HepG2 (cell line): ENCODE results near the gene BBIP1. TPM values are rescaled to one million over a fixed set of nuclear protein-coding genes. Genes with fewer than 3 reads are reported as not detected.

ENCODE experiments used
- DMTF1 ChIP-seq: sonication (generic); formaldehyde crosslinking; IDR thresholded peaks from 2 replicates; pipeline ENCODE4 v1.4.0; 2020; ENCODE audit warnings: mild to moderate bottlenecking, missing genetic modification reagents
- MAF1 ChIP-seq: sonication (generic); formaldehyde crosslinking; IDR thresholded peaks from 2 replicates; pipeline ENCODE4 v1.5.0; 2020; ENCODE audit warnings: missing genetic modification reagents, borderline replicate concordance
- MAFG ChIP-seq: sonication (generic); formaldehyde crosslinking; IDR thresholded peaks from 2 replicates; pipeline ENCODE4 v1.5.1; 2020; ENCODE audit warnings: mild to moderate bottlenecking, missing genetic modification reagents
- MED1 ChIP-seq: sonication (generic); formaldehyde crosslinking; IDR thresholded peaks from 2 replicates; pipeline ENCODE4 v1.4.0; 2020; ENCODE audit warnings: missing genetic modification reagents
- POLR2A ChIP-seq, 2 experiments: IDR thresholded peaks; 2 replicates each; pipeline ENCODE4 v1.6.1; 2011; ENCODE audit warnings: low read depth in 2 of 2, low read length in 2 of 2, mild to moderate bottlenecking in 1 of 2, moderate library complexity in 1 of 2; ENCODE audit not compliant: insufficient read depth in 1 of 2
- ZNF770 ChIP-seq: sonication (generic); formaldehyde crosslinking; IDR thresholded peaks from 2 replicates; pipeline ENCODE4 v1.5.0; 2020; ENCODE audit warnings: mild to moderate bottlenecking, missing genetic modification reagents
- ZNF841 ChIP-seq: sonication (generic); formaldehyde crosslinking; IDR thresholded peaks from 2 replicates; pipeline ENCODE4 v1.8.1; 2023; ENCODE audit warnings: missing genetic modification reagents, borderline replicate concordance
- polyA plus RNA-seq, 8 experiments: library from polyadenylated mRNA; depleted of rRNA in 3 of 8; stranded (reverse) in 7 of 8; unstranded in 1 of 8; fragments of >200 nt; fragmentation: Illumina TruSeq in 4 of 8; extraction: Trizol in 4 of 8; gene quantifications; 2 replicates each; pipeline versions ENCODE4 v1.2.1 to v1.2.3, GENCODE V29; 2011 to 2016; ENCODE audit warnings: low read depth in 4 of 8, missing spikeins in 1 of 8, mixed read lengths in 1 of 8; ENCODE audit not compliant: insufficient read depth in 1 of 8
- total RNA-seq, 5 experiments: library from RNA; depleted of rRNA; stranded (reverse); fragments of >200 nt; fragmentation: Illumina TruSeq; extraction: Trizol; gene quantifications; 2 replicates each; pipeline ENCODE4 v1.2.3, GENCODE V29; 2016; ENCODE audit warnings: low read depth in 1 of 5
- TF ChIP-seq, protein P1 (sequence below): sonication (generic); formaldehyde crosslinking; IDR thresholded peaks from 2 replicates; pipeline ENCODE4 v1.5.0; 2020; ENCODE audit warnings: mild to moderate bottlenecking, missing genetic modification reagents, borderline replicate concordance
- TF ChIP-seq, protein P2 (sequence below): sonication (generic); formaldehyde crosslinking; IDR thresholded peaks from 2 replicates; pipeline ENCODE4 v1.5.0; 2020; ENCODE audit warnings: missing genetic modification reagents, mild to moderate bottlenecking, borderline replicate concordance

BBIP1 gene
- total and polyA plus RNA-seq, 2 of the 13 experiments (the other 11 are each of a cell fraction or from before 2014, with no cell fraction given), result 18.3 to 24.1 TPM

GRCh38 chr10:110959379-110960332 is 40.7 kb upstream of the BBIP1 start (continued):
- TF ChIP-seq POLR2A (IDR thresholded peaks at IDR 0.05; ENCODE audit: insufficient read depth in 1 of 2, low read depth in 2 of 2, low read length in 2 of 2) (no peak), ZNF770 (CRISPR knock-in tag) (no peak), MAF1 (CRISPR knock-in tag) (no peak), MED1 (CRISPR knock-in tag) (no peak), ZNF841 (CRISPR knock-in tag) (no peak), DMTF1 (CRISPR knock-in tag) (no peak), MAFG (CRISPR knock-in tag) (no peak)
- TF ChIP-seq, protein P1, sequence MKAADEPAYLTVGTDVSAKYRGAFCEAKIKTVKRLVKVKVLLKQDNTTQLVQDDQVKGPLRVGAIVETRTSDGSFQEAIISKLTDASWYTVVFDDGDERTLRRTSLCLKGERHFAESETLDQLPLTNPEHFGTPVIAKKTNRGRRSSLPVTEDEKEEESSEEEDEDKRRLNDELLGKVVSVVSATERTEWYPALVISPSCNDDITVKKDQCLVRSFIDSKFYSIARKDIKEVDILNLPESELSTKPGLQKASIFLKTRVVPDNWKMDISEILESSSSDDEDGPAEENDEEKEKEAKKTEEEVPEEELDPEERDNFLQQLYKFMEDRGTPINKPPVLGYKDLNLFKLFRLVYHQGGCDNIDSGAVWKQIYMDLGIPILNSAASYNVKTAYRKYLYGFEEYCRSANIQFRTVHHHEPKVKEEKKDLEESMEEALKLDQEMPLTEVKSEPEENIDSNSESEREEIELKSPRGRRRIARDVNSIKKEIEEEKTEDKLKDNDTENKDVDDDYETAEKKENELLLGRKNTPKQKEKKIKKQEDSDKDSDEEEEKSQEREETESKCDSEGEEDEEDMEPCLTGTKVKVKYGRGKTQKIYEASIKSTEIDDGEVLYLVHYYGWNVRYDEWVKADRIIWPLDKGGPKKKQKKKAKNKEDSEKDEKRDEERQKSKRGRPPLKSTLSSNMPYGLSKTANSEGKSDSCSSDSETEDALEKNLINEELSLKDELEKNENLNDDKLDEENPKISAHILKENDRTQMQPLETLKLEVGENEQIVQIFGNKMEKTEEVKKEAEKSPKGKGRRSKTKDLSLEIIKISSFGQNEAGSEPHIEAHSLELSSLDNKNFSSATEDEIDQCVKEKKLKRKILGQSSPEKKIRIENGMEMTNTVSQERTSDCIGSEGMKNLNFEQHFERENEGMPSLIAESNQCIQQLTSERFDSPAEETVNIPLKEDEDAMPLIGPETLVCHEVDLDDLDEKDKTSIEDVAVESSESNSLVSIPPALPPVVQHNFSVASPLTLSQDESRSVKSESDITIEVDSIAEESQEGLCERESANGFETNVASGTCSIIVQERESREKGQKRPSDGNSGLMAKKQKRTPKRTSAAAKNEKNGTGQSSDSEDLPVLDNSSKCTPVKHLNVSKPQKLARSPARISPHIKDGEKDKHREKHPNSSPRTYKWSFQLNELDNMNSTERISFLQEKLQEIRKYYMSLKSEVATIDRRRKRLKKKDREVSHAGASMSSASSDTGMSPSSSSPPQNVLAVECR, result no peak
- TF ChIP-seq, protein P2, sequence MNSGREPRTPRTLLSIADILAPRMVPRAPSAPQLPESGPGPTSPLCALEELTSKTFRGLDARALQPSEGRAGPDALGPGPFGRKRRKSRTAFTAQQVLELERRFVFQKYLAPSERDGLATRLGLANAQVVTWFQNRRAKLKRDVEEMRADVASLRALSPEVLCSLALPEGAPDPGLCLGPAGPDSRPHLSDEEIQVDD (CRISPR knock-in tag), result no peak
- TF ChIP-seq, all 625 proteins: peak for 0
